HG02623 (cell line): Measurements from ENCODE around the gene PUM1.

Source experiments
- ATAC-seq: cut with Tn5 transposase; IDR thresholded peaks from one replicate; pipeline ENCODE4 v1.9.1; 2021; ENCODE audit warnings: moderate library complexity; ENCODE audit not compliant: unreplicated experiment

PUM1 gene

GRCh38 chr1:30895382-30895943, 170.1 kb downstream of the PUM1 start:
- no peak for ATAC-seq

- ATAC-seq, result no peak
These were observed 171.0 kb downstream of the PUM1 start for GRCh38 chr1:30894508-30894973.

GRCh38 chr1:30893776-30894507, 171.6 kb downstream of the PUM1 start:
- no peak for ATAC-seq

- no peak for ATAC-seq
These were observed 172.8 kb downstream of the PUM1 start for GRCh38 chr1:30892671-30893073.

GRCh38 chr1:30891227-30891552, 174.3 kb downstream of the PUM1 start:
- no peak for ATAC-seq

GRCh38 chr1:30890502-30891226, 174.9 kb downstream of the PUM1 start:
- no peak for ATAC-seq

- no peak for ATAC-seq
These were observed 176.0 kb downstream of the PUM1 start for GRCh38 chr1:30889511-30889910.

- ATAC-seq, result no peak
These were observed 176.5 kb downstream of the PUM1 start for GRCh38 chr1:30888975-30889374.

GRCh38 chr1:30888391-30888790, 177.1 kb downstream of the PUM1 start:
- no peak for ATAC-seq

GRCh38 chr1:30887485-30888315, 177.8 kb downstream of the PUM1 start:
- no peak for ATAC-seq

GRCh38 chr1:30886710-30887428, 178.6 kb downstream of the PUM1 start:
- ATAC-seq, result no peak

- no peak for ATAC-seq
These were observed 179.7 kb downstream of the PUM1 start for GRCh38 chr1:30885570-30886522.

- ATAC-seq, result no peak
These were observed 180.8 kb downstream of the PUM1 start for GRCh38 chr1:30884723-30885122.

GRCh38 chr1:30883389-30884172, 181.9 kb downstream of the PUM1 start:
- ATAC-seq, result no peak

- no peak for ATAC-seq
These were observed 182.7 kb downstream of the PUM1 start for GRCh38 chr1:30882678-30883388.
